HEK293 (cell line): ENCODE data around the gene DNTTIP2.
A peak's percentile ranks its signal among the peaks of the same experiment; 100 is the strongest.

Experiments
- AEBP2 ChIP-seq: fragments of 450-650 bp; formaldehyde crosslinking; IDR thresholded peaks from 2 replicates; pipeline ENCODE4 v1.5.1; 2016; ENCODE audit warnings: missing biosample characterization, missing genetic modification characterization, borderline replicate concordance
- HOXD13 ChIP-seq: sonication (generic); formaldehyde crosslinking; IDR thresholded peaks from 2 replicates; pipeline ENCODE4 v1.8.0; 2022; ENCODE audit warnings: missing genetic modification reagents, borderline replicate concordance
- KLF16 ChIP-seq: fragments of 450-650 bp; formaldehyde crosslinking; IDR thresholded peaks from 2 replicates; pipeline ENCODE4 v1.5.1; 2017; ENCODE audit warnings: missing biosample characterization, missing genetic modification characterization
- PRDM10 ChIP-seq: fragments of 450-650 bp; formaldehyde crosslinking; IDR thresholded peaks from 2 replicates; pipeline ENCODE4 v1.5.1; 2016; ENCODE audit warnings: missing biosample characterization, missing genetic modification characterization
- SALL2 ChIP-seq: fragments of 450-650 bp; formaldehyde crosslinking; IDR thresholded peaks from 2 replicates; pipeline ENCODE4 v1.5.0; 2017; ENCODE audit warnings: missing biosample characterization, mild to moderate bottlenecking, missing genetic modification characterization, borderline replicate concordance
- ZBTB10 ChIP-seq: fragments of 450-650 bp; formaldehyde crosslinking; IDR thresholded peaks from 2 replicates; pipeline ENCODE4 v1.5.1; 2016; ENCODE audit warnings: missing biosample characterization, missing genetic modification characterization
- ZBTB48 ChIP-seq: fragments of 450-650 bp; formaldehyde crosslinking; IDR thresholded peaks from 2 replicates; pipeline ENCODE4 v1.5.1; 2016; ENCODE audit warnings: missing biosample characterization, missing genetic modification characterization
- ZBTB49 ChIP-seq: fragments of 450-650 bp; formaldehyde crosslinking; IDR thresholded peaks from 2 replicates; pipeline ENCODE4 v1.5.1; 2016; ENCODE audit warnings: missing biosample characterization, missing genetic modification characterization, low read depth
- ZEB2 ChIP-seq: fragments of 450-650 bp; formaldehyde crosslinking; IDR thresholded peaks from 2 replicates; pipeline ENCODE4 v1.5.1; 2016; ENCODE audit warnings: missing biosample characterization, missing genetic modification characterization
- ZFHX2 ChIP-seq: fragments of 450-650 bp; formaldehyde crosslinking; conservative IDR thresholded peaks from 2 replicates; pipeline ENCODE4 v1.5.1; 2016; ENCODE audit warnings: missing biosample characterization, missing genetic modification characterization
- ZFP37 ChIP-seq: fragments of 450-650 bp; formaldehyde crosslinking; IDR thresholded peaks from 2 replicates; pipeline ENCODE4 v1.5.1; 2016; ENCODE audit warnings: missing biosample characterization, missing genetic modification characterization
- ZNF19 ChIP-seq: fragments of 450-650 bp; formaldehyde crosslinking; IDR thresholded peaks from 2 replicates; pipeline ENCODE4; 2016; ENCODE audit warnings: missing biosample characterization, missing genetic modification characterization, low read depth
- ZNF214 ChIP-seq: fragments of 450-650 bp; formaldehyde crosslinking; IDR thresholded peaks from 2 replicates; pipeline ENCODE4 v1.5.1; 2017; ENCODE audit warnings: missing biosample characterization, mild to moderate bottlenecking, missing genetic modification characterization, borderline replicate concordance
- ZNF292 ChIP-seq: fragments of 450-650 bp; formaldehyde crosslinking; IDR thresholded peaks from 2 replicates; pipeline ENCODE4 v1.5.1; 2016; ENCODE audit warnings: low read depth, missing biosample characterization, missing genetic modification characterization, borderline replicate concordance
- ZNF324 ChIP-seq: fragments of 450-650 bp; formaldehyde crosslinking; IDR thresholded peaks from 2 replicates; pipeline ENCODE4 v1.5.1; 2016; ENCODE audit warnings: missing biosample characterization, missing genetic modification characterization
- ZNF394 ChIP-seq: fragments of 450-650 bp; formaldehyde crosslinking; IDR thresholded peaks from 2 replicates; pipeline ENCODE4 v1.5.1; 2016; ENCODE audit warnings: missing biosample characterization, missing genetic modification characterization, mild to moderate bottlenecking, moderate library complexity, borderline replicate concordance
- ZNF416 ChIP-seq: fragments of 450-650 bp; formaldehyde crosslinking; IDR thresholded peaks from 2 replicates; pipeline ENCODE4 v1.5.1; 2016; ENCODE audit warnings: missing biosample characterization, missing genetic modification characterization
- ZNF426 ChIP-seq: fragments of 450-650 bp; formaldehyde crosslinking; IDR thresholded peaks from 2 replicates; pipeline ENCODE4 v1.5.1; 2017; ENCODE audit warnings: missing biosample characterization, missing genetic modification characterization, mild to moderate bottlenecking, inconsistent platforms, moderate library complexity
- ZNF501 ChIP-seq: fragments of 450-650 bp; formaldehyde crosslinking; IDR thresholded peaks from 2 replicates; pipeline ENCODE4 v1.5.1; 2016; ENCODE audit warnings: missing biosample characterization, missing genetic modification characterization
- ZNF513 ChIP-seq: fragments of 450-650 bp; IDR thresholded peaks from 2 replicates; pipeline ENCODE4 v1.5.1; 2018; ENCODE audit warnings: missing biosample characterization, missing genetic modification characterization
- ZNF549 ChIP-seq: fragments of 450-650 bp; IDR thresholded peaks from 2 replicates; pipeline ENCODE4 v1.5.1; 2018; ENCODE audit warnings: missing biosample characterization, missing genetic modification characterization, mild to moderate bottlenecking, inconsistent platforms, moderate library complexity
- ZNF624 ChIP-seq: fragments of 450-650 bp; formaldehyde crosslinking; IDR thresholded peaks from 2 replicates; pipeline ENCODE4 v1.5.1; 2017; ENCODE audit warnings: missing biosample characterization, missing genetic modification characterization
- ZNF658 ChIP-seq: fragments of 450-650 bp; formaldehyde crosslinking; IDR thresholded peaks from 2 replicates; pipeline ENCODE4; 2016; ENCODE audit warnings: missing biosample characterization, missing genetic modification characterization
- ZNF660 ChIP-seq: fragments of 450-650 bp; IDR thresholded peaks from 2 replicates; pipeline ENCODE4 v1.5.1; 2018; ENCODE audit warnings: missing biosample characterization, mild to moderate bottlenecking, missing genetic modification characterization
- ZNF664 ChIP-seq: fragments of 450-650 bp; formaldehyde crosslinking; IDR thresholded peaks from 2 replicates; pipeline ENCODE4 v1.5.1; 2016; ENCODE audit warnings: missing biosample characterization, missing genetic modification characterization
- ZNF747 ChIP-seq: fragments of 450-650 bp; formaldehyde crosslinking; IDR thresholded peaks from 2 replicates; pipeline ENCODE4 v1.5.1; 2016; ENCODE audit warnings: missing biosample characterization, missing genetic modification characterization
- ZNF777 ChIP-seq: fragments of 450-650 bp; formaldehyde crosslinking; IDR thresholded peaks from 2 replicates; pipeline ENCODE4 v1.5.1; 2017; ENCODE audit warnings: missing biosample characterization, missing genetic modification characterization, borderline replicate concordance
- ZSCAN16 ChIP-seq: fragments of 450-650 bp; formaldehyde crosslinking; IDR thresholded peaks from 2 replicates; pipeline ENCODE4 v1.5.1; 2016; ENCODE audit warnings: missing biosample characterization, missing genetic modification characterization

Gene DNTTIP2

GRCh38 chr1:93878889-93879586 lies at the start of gene DNTTIP2 (continued):
- peak; percentile 89 for TF ChIP-seq ZNF501 (tag by site-specific recombination)
- no peak for TF ChIP-seq HOXD13
- no peak for TF ChIP-seq SALL2 (tag by site-specific recombination)
- TF ChIP-seq ZNF660 (tag by site-specific recombination): no peak; the same call in none of the 2 replicates
- TF ChIP-seq PRDM10: no peak
- no peak for TF ChIP-seq ZNF658 (tag by site-specific recombination)
- no peak for TF ChIP-seq ZNF416 (tag by site-specific recombination)
- no peak for TF ChIP-seq ZNF292 (tag by site-specific recombination)
- TF ChIP-seq ZNF426: no peak
- TF ChIP-seq ZFHX2 (tag by site-specific recombination): no peak
- TF ChIP-seq KLF16 (tag by site-specific recombination): 0 out of 2 replicates have a peak, but pooled peaks have one; percentile 58
- TF ChIP-seq ZBTB48 (tag by site-specific recombination): no peak
- TF ChIP-seq ZNF394 (tag by site-specific recombination): peak; percentile 53; the same call in 1 of the 2 replicates
- peak; percentile 29; the same call in 1 of the 2 replicates for TF ChIP-seq ZEB2 (tag by site-specific recombination)
- TF ChIP-seq ZNF513: 0 out of 2 replicates have a peak, but pooled peaks have one; percentile 36
- no peak for TF ChIP-seq ZNF624 (tag by site-specific recombination)
- TF ChIP-seq ZFP37 (tag by site-specific recombination): no peak; the same call in 1 of the 2 replicates
- TF ChIP-seq ZNF549 (tag by site-specific recombination): no peak
- TF ChIP-seq ZNF664 (tag by site-specific recombination): no peak; the same call in 1 of the 2 replicates
- TF ChIP-seq AEBP2 (tag by site-specific recombination): no peak
- 0 out of 2 replicates have a peak, but pooled peaks have one; percentile 52 for TF ChIP-seq ZNF324
- TF ChIP-seq ZSCAN16 (tag by site-specific recombination): no peak
- no peak for TF ChIP-seq ZNF19 (tag by site-specific recombination)
- TF ChIP-seq ZBTB10 (tag by site-specific recombination): no peak
- no peak for TF ChIP-seq ZNF747
- no peak for TF ChIP-seq ZNF214
- no peak for TF ChIP-seq ZBTB49
- no peak for TF ChIP-seq ZNF777 (tag by site-specific recombination)
